HG02885 (cell line): Measurements from ENCODE around the gene SLC66A3.
"Not testable (repeated sequence)": the region's sequence is repeated elsewhere in the genome, so short reads cannot be mapped to it uniquely, and the experiment has no call there.

Experiments
- ATAC-seq: cut with Tn5 transposase; IDR thresholded peaks from one replicate; pipeline ENCODE4 v1.9.1; 2021; ENCODE audit warnings: mild to moderate bottlenecking; ENCODE audit not compliant: unreplicated experiment, poor library complexity

SLC66A3 gene

GRCh38 chr2:11160731-11161455 is 5.6 kb downstream of the SLC66A3 start:
- peak; percentile 83 for ATAC-seq

- no peak for ATAC-seq
These were observed 6.5 kb downstream of the SLC66A3 start for GRCh38 chr2:11161747-11162146.

GRCh38 chr2:11163439-11164317 is 8.4 kb downstream of the SLC66A3 start:
- no peak for ATAC-seq

- not testable (repeated sequence) for ATAC-seq
These were observed 9.8 kb downstream of the SLC66A3 start for GRCh38 chr2:11165046-11165445.

- no peak for ATAC-seq
These were observed 11.2 kb downstream of the SLC66A3 start for GRCh38 chr2:11166476-11166875.

- ATAC-seq, result no peak
These were observed 13.2 kb downstream of the SLC66A3 start for GRCh38 chr2:11168488-11168887.

GRCh38 chr2:11169333-11169732 is 14.1 kb downstream of the SLC66A3 start:
- ATAC-seq, result no peak

- no peak for ATAC-seq
These were observed 19.0 kb downstream of the SLC66A3 start for GRCh38 chr2:11174222-11174621.

GRCh38 chr2:11175293-11175795 is 20.1 kb downstream of the SLC66A3 start:
- ATAC-seq, result no peak

GRCh38 chr2:11177871-11178690 is 22.8 kb downstream of the SLC66A3 start:
- no peak for ATAC-seq

GRCh38 chr2:11179196-11179595 is 23.9 kb downstream of the SLC66A3 start:
- ATAC-seq, result no peak

GRCh38 chr2:11179899-11180298 is 24.6 kb downstream of the SLC66A3 start:
- no peak for ATAC-seq

GRCh38 chr2:11180653-11181052 is 25.4 kb downstream of the SLC66A3 start:
- no peak for ATAC-seq

GRCh38 chr2:11182951-11183350 is 27.7 kb downstream of the SLC66A3 start:
- ATAC-seq, result no peak

- ATAC-seq, result no peak
These were observed 30.9 kb downstream of the SLC66A3 start for GRCh38 chr2:11186145-11186544.

GRCh38 chr2:11187083-11187619 is 31.9 kb downstream of the SLC66A3 start:
- no peak for ATAC-seq

- no peak for ATAC-seq
These were observed 32.5 kb downstream of the SLC66A3 start for GRCh38 chr2:11187731-11188130.

GRCh38 chr2:11196246-11196645 is 41.0 kb downstream of the SLC66A3 start:
- ATAC-seq, result no peak

GRCh38 chr2:11200651-11201050 is 45.4 kb downstream of the SLC66A3 start:
- no peak for ATAC-seq

- no peak for ATAC-seq
These were observed 46.7 kb downstream of the SLC66A3 start for GRCh38 chr2:11201969-11202368.
